Ectodermal cell (in vitro differentiated cells): Measurements from ENCODE around the gene GABRG3.

Experiments
- H3K27ac ChIP-seq: 2 replicates; pipeline ENCODE4 v1.7.0; 2013; ENCODE audit warnings: mild to moderate bottlenecking, low read depth, low read length; ENCODE audit not compliant: insufficient read depth, poor library complexity, severe bottlenecking
- H3K27me3 ChIP-seq: 2 replicates; pipeline ENCODE4 v1.7.0; 2013; ENCODE audit warnings: mild to moderate bottlenecking, low read length; ENCODE audit not compliant: insufficient read depth, control insufficient read depth, poor library complexity, severe bottlenecking
- H3K36me3 ChIP-seq: one replicate; pipeline ENCODE4 v1.7.0; 2013; ENCODE audit warnings: low read length; ENCODE audit not compliant: control insufficient read depth, insufficient read depth
- H3K4me1 ChIP-seq: one replicate; pipeline ENCODE4 v1.7.0; 2013; ENCODE audit warnings: low read length; ENCODE audit not compliant: control insufficient read depth, insufficient read depth
- H3K4me3 ChIP-seq: 2 replicates; pipeline ENCODE4 v1.7.0; 2013; ENCODE audit warnings: low read depth, low read length, control low read depth; ENCODE audit not compliant: insufficient read depth
- H3K9me3 ChIP-seq: 2 replicates; pipeline ENCODE4 v1.7.0; 2013; ENCODE audit warnings: mild to moderate bottlenecking, low read length, moderate library complexity; ENCODE audit not compliant: control insufficient read depth
- WGBS, 2 experiments: methylation state at CpG; one replicate each; pipeline ENCODE4 v1.1.7; 2013; ENCODE audit warnings: missing lambda C conversion rate in 2 of 2; 5-methylcytosine and 5-hydroxymethylcytosine counted together

GABRG3 gene

GRCh38 chr15:27123291-27123690 lies 152.3 kb downstream of the GABRG3 start:
- no peak overlapping the region for H3K4me3 ChIP-seq
- no peaks in the 10 kb centered on the region for H3K9me3 ChIP-seq
- peaks cover 6% of the 10 kb centered on the region for H3K4me1 ChIP-seq
- H3K27ac ChIP-seq = no peak overlapping the region
- H3K27me3 ChIP-seq = no peaks in the 10 kb centered on the region
- WGBS, 2 experiments = 92 to 95% methylated on average over 6 of the region's 6 CpGs
- no peaks in the 10 kb centered on the region for H3K36me3 ChIP-seq

DNA sequence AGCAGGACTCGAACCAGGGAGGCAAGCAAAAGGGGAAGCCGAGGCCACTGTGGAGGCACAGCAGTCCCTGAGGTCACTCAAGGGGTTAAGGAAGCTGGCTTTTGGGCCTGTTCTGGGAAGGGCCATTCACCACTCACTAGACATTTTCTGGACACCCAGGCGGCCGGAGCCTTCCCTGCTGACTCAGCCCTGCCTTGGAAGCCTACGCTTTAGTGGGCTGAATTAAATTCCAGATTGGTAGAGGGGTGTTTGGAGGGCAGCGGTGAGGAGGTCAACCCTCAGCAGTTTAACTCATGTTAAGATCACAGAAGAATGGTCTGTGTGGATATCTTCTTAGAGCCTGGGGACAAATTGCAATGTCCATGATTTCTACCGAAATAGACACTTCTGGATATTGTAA lies 152.8 kb downstream of the GABRG3 start:
- Histone ChIP-seq H3K27ac (no peak overlapping the region), H3K4me3 (no peak overlapping the region)
- 92 to 96% methylated on average over 7 of the region's 7 CpGs for WGBS, 2 experiments

DNA sequence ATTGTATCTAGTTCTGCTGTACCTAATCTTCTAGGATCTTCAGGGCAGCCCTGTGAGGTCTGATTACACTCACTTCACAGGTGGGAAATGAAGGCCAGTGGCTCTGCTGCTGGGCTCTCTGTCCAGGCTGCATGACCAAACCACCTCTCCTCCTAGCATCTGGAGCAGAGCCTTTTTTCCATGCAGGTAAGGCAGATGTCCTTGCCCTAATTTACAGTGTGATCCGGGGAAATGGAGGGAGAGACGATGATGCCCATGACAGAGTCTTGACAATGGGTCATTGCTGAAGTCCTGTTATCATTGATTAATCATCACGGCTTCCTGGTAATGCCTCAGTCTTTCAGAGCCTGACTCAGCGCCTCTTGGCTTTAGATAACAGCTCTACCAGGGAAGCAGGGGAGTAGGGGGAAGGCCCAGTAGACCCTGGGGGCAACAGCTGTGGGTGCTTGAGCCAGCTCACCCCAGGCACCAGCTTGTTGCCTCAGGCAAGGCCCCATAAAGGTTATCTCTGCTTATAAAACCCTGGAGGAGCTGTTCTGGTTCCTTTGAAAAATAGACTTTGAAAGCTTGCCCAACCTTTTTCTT lies 153.4 kb downstream of the GABRG3 start:
- Histone ChIP-seq H3K36me3 (no peaks in the 10 kb centered on the region), H3K4me1 (peaks cover 6% of the 10 kb centered on the region), H3K27me3 (no peaks in the 10 kb centered on the region), H3K4me3 (no peak overlapping the region), H3K27ac (no peak overlapping the region), H3K9me3 (no peaks in the 10 kb centered on the region)
- WGBS, 2 experiments = 88 to 93% methylated on average over 4 of the region's 4 CpGs

More for the DNA sequence above, 152.8 kb downstream of the GABRG3 start:
- no peaks in the 10 kb centered on the region for H3K27me3 ChIP-seq
- H3K4me1 ChIP-seq = peaks cover 6% of the 10 kb centered on the region
- H3K9me3 ChIP-seq = no peaks in the 10 kb centered on the region
- no peaks in the 10 kb centered on the region for H3K36me3 ChIP-seq

GRCh38 chr15:27125185-27125584 lies 154.2 kb downstream of the GABRG3 start:
- Histone ChIP-seq H3K27ac (no peak overlapping the region), H3K9me3 (no peaks in the 10 kb centered on the region), H3K27me3 (no peaks in the 10 kb centered on the region), H3K4me1 (peaks cover 6% of the 10 kb centered on the region), H3K36me3 (no peaks in the 10 kb centered on the region), H3K4me3 (no peak overlapping the region)
- WGBS, 2 experiments = 94 to 96% methylated on average over 2 of the region's 3 CpGs

DNA sequence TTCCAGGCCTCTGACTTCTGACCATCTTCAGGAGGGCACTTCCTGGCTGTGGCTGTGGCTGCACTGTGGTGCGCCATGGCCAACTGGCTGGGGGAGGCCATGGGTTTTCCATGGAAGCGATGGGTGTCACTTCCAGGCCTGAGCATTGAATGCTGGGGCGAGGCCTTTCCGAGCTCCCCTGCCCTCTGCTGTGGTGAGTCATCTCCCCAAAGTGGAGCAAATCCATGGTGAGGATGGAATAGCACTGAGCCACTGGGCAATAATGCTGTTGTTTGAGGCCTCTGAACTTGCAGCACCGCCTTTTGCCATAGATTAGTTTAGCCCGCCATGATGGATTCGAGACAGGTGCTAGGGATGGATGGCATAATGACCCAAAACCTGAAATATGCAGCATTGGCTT lies 155.5 kb downstream of the GABRG3 start:
- Histone ChIP-seq H3K27me3 (no peaks in the 10 kb centered on the region), H3K27ac (no peak overlapping the region), H3K4me3 (no peak overlapping the region), H3K9me3 (no peaks in the 10 kb centered on the region), H3K4me1 (peaks cover 6% of the 10 kb centered on the region), H3K36me3 (no peaks in the 10 kb centered on the region)
- 95 to 97% methylated on average over 7 of the region's 7 CpGs for WGBS, 2 experiments

DNA sequence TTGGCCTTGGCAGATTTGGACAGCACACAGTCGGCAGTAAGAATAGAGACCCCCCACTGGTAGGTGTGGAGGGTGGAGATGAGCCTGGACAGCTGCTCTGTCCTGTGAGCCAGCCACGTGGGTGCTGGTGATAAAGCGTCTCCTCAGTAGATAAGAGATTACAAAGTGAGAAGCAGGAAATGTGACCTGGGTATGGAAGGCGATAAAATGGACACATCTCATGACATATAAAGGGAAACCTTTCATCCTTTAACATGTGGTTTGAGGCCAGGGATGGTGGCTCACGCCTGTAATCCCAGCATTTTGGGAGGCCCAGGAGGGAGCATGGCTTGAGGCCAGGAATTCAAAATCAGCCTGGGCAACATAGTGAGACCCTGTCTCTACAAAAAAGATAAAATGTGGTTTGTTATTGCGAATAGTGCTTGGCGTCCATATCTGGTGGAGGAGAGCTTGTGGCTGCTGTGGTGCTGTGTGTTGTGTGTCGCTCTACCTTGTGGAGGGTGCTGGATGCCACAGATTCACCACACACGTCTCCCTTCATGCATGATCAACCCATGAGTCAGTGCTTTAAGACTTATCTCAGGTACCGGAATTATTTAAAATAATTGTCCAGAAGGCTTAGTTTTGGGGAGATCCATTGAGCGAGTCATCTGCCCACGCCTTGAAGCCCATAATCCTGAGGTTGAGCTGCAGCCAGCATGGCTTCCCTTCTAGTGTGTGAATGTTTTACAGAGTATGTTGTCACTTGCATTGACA lies 157.0 kb downstream of the GABRG3 start:
- Histone ChIP-seq H3K4me1 (peaks cover 6% of the 10 kb centered on the region), H3K27me3 (no peaks in the 10 kb centered on the region), H3K36me3 (no peaks in the 10 kb centered on the region), H3K27ac (no peak overlapping the region), H3K9me3 (no peaks in the 10 kb centered on the region), H3K4me3 (no peak overlapping the region)
- 91 to 92% methylated on average over 12 of the region's 12 CpGs for WGBS, 2 experiments

DNA sequence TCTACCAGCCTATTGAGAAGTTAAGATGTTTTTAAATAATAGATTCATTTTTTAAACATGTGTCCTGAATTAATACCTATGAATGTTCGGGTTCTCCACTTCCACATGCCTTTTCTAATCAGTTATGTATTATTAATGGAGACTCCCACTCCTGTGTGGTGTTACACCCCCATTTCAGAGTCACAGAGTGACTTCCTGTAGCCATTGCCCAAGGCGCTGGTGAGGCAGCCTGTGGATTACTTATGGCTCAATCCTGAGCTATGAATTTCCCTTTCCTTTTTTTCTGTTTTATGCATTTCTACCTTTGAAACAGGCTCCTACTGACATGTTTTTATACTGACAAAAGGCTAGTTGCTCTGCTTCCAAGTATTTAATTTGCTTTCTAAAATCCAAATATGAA lies 162.3 kb downstream of the GABRG3 start:
- Histone ChIP-seq H3K4me1 (no peaks in the 10 kb centered on the region), H3K27me3 (no peaks in the 10 kb centered on the region), H3K9me3 (no peaks in the 10 kb centered on the region), H3K4me3 (no peak overlapping the region), H3K27ac (no peak overlapping the region), H3K36me3 (no peaks in the 10 kb centered on the region)
- 83 to 96% methylated on average over 2 of the region's 2 CpGs for WGBS, 2 experiments

GRCh38 chr15:27134481-27134880 lies 163.5 kb downstream of the GABRG3 start:
- Histone ChIP-seq H3K4me1 (no peaks in the 10 kb centered on the region), H3K4me3 (no peak overlapping the region), H3K9me3 (no peaks in the 10 kb centered on the region), H3K27ac (no peak overlapping the region), H3K36me3 (no peaks in the 10 kb centered on the region), H3K27me3 (no peaks in the 10 kb centered on the region)
- WGBS, 2 experiments = 94 to 98% methylated on average over 3 to 4 of the region's 4 CpGs

GRCh38 chr15:27135151-27135550 lies 164.2 kb downstream of the GABRG3 start:
- Histone ChIP-seq H3K4me1 (no peaks in the 10 kb centered on the region), H3K27me3 (no peaks in the 10 kb centered on the region), H3K27ac (no peak overlapping the region), H3K4me3 (no peak overlapping the region), H3K9me3 (no peaks in the 10 kb centered on the region), H3K36me3 (no peaks in the 10 kb centered on the region)
- 86 to 97% methylated on average over 1 of the region's 1 CpG for WGBS, 2 experiments

- H3K4me3 ChIP-seq = no peak overlapping the region
- no peaks in the 10 kb centered on the region for H3K9me3 ChIP-seq
- no peak overlapping the region for H3K27ac ChIP-seq
- H3K27me3 ChIP-seq = no peaks in the 10 kb centered on the region
- H3K4me1 ChIP-seq = no peaks in the 10 kb centered on the region
- no peaks in the 10 kb centered on the region for H3K36me3 ChIP-seq
- 80 to 84% methylated on average over 5 of the region's 5 CpGs for WGBS, 2 experiments
Measured at GRCh38 chr15:27137127-27137526, 166.1 kb downstream of the GABRG3 start.
